NCI-H146 (cell line): ENCODE measurements around the gene FAM53C.
A peak's percentile ranks its signal among the peaks of the same experiment; 100 is the strongest.
"Not testable (repeated sequence)": the region's sequence is repeated elsewhere in the genome, so short reads cannot be mapped to it uniquely, and the experiment has no call there.

ENCODE experiments used
- DNase-seq: peaks from one replicate; lab custom pipeline; 2025; lab: John Stamatoyannopoulos, UW

FAM53C gene

GRCh38 chr5:138351056-138351455 is 13.0 kb downstream of the FAM53C start:
- no peak for DNase-seq

DNA sequence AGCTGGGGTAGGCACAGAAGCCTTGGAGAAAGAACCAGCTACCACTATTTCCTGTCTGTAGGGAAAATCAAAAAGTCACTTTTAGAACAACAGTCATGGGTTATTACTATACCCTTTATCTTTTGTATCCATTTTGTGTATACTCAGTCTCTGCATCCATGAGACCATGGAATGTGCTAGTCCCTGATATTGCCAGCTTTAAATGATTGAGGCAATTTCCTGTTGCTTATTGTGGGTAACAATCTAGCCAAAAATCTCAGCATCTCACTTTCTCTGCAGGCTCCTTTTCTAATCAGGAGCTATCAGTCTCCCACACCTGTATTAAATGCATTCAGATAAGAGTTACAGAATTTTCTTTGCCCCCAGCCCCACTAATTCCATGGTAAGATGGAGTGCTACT is 13.5 kb downstream of the FAM53C start:
- no peak for DNase-seq

GRCh38 chr5:138352071-138352721 is 14.1 kb downstream of the FAM53C start, which contains the start of gene KDM3B:
TSS of gene KDM3B (plus strand) at chr5:138352685. CDS start at chr5:138352796, 111 bp downstream.
- DNase-seq: peak; percentile 63

DNA sequence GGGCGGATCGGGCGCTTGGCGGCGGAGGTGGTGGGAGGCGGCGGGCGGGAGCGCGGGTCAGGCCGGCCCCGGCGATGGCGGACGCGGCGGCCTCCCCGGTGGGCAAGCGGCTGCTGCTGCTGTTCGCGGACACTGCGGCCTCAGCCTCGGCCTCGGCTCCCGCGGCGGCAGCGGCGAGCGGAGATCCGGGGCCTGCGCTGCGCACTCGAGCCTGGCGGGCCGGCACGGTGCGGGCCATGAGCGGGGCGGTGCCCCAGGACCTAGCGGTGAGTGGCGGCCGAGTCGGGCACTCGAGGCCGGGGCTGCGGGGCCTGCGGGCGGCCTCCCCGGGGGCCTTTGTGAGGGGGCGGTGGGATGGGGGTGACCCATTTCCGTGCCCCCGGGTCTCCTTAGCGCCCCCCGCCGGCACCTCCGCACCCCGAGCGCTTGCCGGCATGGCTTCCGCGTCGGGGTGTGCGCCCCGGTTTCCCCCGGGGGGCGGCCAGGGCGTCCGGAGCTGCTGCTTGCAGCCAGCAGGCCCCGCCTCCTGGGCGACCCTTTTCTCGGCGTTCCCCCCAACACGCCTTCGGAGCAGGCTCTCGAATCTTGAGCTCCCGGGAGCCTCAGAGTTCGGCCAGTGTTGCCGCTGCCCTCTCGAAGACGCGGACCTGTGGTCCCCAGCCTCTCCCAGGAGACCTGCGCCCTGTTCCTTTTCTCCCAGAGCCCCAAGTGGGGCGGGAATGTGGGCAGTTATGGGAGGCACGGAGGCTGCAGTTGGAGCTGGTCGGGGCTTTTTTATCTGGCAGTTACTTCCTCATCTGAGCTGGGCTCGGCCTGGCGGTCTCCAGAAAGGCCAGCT is 14.9 kb downstream of the FAM53C start:
- peak; percentile 65 for DNase-seq

- DNase-seq: no peak
These were observed 15.6 kb downstream of the FAM53C start for GRCh38 chr5:138353560-138354080.

GRCh38 chr5:138354387-138354786 is 16.3 kb downstream of the FAM53C start:
- DNase-seq: no peak

DNA sequence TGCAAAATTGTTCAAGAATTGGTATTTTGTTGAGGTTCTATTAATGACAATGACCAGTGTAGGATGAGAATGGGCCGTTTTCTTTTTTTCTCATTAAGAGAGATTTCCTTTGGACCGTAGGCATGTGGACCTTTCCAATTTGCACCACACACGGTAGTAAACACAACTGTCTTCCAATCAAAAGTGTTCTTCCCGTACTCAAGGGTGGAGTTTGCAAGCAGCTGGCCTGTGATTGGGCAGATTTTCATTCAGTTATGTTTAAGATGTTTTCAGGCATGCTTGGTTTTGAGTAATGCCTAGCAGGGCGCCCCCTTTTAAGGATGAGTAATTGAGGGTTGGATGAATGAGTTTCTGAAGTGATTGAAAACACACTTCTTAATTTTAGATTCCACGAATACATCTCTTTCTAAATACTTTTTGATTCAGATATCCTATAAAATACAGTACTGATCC is 16.9 kb downstream of the FAM53C start:
- no peak for DNase-seq

GRCh38 chr5:138359621-138360020 is 21.6 kb downstream of the FAM53C start:
- no peak for DNase-seq

- DNase-seq: no peak
These were observed 22.9 kb downstream of the FAM53C start for GRCh38 chr5:138360941-138361452.

- no peak for DNase-seq
These were observed 26.5 kb downstream of the FAM53C start for GRCh38 chr5:138364576-138364975.

DNA sequence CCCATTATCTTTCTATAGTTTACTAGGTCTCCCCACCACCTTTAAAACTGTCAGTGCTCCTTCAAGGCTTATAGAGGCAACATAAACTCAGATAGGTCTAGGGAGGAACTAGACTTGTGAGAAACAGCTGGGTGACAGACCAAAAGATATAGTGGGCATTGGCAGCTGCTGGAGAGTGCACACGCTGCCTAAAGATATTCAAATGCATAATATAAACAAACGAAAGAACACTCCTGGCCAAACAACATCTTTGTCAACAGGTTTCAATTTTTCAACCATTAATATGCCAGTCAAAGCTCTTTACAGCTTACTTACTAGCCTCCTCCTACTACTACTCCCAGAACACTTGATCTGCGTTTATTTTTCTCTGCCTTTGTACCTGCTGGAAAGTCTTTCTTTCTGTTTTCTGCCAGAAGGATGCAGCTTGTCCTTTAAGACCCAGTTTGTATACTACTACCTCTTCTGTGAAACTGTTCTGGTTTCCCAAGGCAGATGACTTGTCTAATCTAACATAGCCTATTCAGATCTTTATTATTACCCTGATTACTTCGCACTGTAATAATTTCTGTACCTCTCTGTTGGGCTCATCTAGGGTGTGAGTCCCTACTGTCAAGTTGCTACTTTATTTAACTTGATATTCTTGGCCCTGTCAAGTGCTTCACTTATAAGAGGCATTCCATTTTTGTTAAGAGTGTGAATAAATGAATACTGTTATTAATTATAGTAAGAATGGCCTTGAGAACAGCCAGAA is 28.7 kb downstream of the FAM53C start:
- no peak for DNase-seq

DNA sequence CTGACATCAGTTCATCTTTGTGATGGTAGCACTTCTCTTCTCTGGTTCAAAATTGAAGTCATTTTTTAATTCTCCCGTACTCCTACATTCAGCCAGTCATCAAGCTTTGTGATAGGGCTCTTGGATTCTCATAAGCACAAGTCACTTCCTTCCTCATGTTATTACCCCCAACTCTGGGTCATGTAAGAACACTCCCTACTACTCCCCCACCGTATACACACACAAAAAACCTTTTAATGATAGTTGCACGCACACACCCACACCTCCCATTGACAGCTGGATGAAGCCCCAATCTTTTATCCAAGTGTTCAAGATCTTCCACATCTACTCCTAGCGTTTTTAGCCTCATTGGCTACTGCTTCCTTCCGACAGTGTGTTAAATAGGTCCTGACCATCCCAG is 31.2 kb downstream of the FAM53C start:
- no peak for DNase-seq

GRCh38 chr5:138369706-138370105 is 31.6 kb downstream of the FAM53C start:
- no peak for DNase-seq

GRCh38 chr5:138370537-138370936 is 32.5 kb downstream of the FAM53C start:
- DNase-seq: no peak

- DNase-seq: no peak
These were observed 33.4 kb downstream of the FAM53C start for GRCh38 chr5:138371454-138371853.

GRCh38 chr5:138372225-138372624 is 34.2 kb downstream of the FAM53C start:
- DNase-seq: no peak

GRCh38 chr5:138372653-138373052 is 34.6 kb downstream of the FAM53C start:
- no peak for DNase-seq

- DNase-seq: no peak
These were observed 44.3 kb downstream of the FAM53C start for GRCh38 chr5:138382347-138382746.

DNA sequence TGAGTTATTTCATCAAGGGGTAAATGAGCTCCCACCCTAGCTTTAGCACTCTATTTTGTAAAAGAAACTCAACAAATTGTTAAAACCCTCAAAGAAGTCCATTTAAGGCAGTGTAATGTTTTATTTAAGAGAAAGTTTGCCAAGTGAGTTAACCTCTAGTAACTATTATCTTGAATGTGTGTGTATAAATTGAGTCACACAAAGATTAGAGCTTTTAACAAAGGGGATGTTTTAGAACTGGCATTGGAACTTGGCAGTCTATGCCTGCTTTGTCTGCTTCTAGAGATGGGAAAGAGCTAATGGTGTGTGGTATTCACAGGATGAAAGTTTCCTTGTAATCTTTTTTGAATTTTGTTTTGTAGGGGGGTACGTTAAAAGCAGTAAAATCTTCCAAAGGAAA is 47.6 kb downstream of the FAM53C start:
- DNase-seq: no peak

GRCh38 chr5:138386290-138386689 is 48.2 kb downstream of the FAM53C start:
- no peak for DNase-seq

GRCh38 chr5:138389332-138389731 is 51.3 kb downstream of the FAM53C start:
- DNase-seq: no peak

DNA sequence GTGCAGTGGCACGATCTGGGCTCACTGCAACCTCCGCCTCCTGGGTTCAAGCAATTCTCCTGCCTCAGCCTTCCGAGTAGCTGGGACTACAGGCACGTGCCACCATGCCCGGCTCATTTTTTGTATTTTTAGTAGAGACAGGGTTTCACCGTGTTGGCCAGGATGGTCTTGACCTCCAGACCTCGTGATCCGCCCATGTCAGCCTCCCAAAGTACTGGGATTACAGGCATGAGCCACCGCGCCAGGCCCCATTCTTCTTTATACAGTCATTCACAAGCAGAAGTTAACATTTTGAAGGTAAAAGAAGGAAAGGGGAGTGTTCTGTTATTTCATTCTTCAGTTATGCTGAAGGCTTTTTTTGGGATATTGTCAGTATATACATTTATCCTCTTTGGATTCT is 51.8 kb downstream of the FAM53C start:
- DNase-seq: not testable (repeated sequence)
